ENCODE measurements around the gene SYT17. TPM values are rescaled to one million over a fixed set of nuclear protein-coding genes. Genes with fewer than 3 reads are reported as not detected.
A peak's percentile ranks its signal among the peaks of the same experiment; 100 is the strongest.

SYT17 gene
- total RNA-seq, 2 experiments from 2014 or later, result not detected

DNA sequence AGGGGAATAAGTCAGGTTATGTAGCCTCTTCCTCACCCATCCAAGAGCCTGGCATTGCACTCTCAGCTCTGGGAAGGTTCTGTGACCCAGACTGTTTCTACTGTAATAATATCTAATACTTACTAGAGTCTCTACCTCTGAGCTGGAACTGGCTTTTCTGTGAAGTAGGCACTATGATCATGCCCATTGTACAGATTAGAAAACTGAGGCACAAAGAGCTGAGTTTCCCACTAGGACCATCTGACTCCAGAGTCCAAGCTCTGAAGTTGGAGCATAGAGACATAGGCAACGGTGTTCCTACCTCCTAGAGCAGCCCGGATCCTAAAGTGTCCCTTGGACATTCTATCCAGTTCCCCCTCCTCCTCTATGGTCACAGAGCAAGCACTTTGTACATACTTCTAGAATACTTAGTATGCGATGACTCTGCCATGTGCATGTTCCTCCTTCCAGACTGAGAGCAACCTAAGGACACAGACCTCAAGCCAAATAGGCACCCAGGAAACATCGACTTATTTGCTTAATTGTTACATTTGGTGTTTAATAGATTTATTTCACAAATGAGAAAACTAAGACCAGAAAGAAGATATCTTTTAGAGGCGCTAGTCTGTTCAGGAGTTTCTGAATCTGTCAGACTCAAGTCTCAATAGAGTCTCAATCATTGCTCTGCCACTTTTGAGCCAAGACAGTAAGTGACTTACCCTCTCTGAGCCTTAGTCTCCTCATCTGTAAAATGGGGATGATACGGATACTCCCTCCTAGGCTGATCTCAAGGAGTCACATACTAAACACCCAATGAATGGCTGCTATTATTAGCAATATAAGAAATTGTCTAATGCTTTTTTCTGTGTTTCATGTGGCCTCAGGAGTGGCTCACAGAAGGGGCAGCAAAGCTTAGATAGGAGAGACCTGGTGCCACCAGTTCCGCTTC is 121.1 kb downstream of the SYT17 start:
- Mint-ChIP-seq H3K27ac (no peak overlapping the region), H3K27me3 (ENCODE audit: low read depth) (peaks cover 15% of the 10 kb centered on the region), H3K36me3 (ENCODE audit: low read depth) (no peaks in the 10 kb centered on the region), H3K4me3 (no peak overlapping the region), H3K4me1 (ENCODE audit: low read depth) (peaks cover 11% of the 10 kb centered on the region), H3K9me3 (no peaks in the 10 kb centered on the region)
- DNase-seq, result no peak
- intact Hi-C loops (cut with micrococcal nuclease), result no loop called here
- CTCF ChIA-PET, result no interaction called here

DNA sequence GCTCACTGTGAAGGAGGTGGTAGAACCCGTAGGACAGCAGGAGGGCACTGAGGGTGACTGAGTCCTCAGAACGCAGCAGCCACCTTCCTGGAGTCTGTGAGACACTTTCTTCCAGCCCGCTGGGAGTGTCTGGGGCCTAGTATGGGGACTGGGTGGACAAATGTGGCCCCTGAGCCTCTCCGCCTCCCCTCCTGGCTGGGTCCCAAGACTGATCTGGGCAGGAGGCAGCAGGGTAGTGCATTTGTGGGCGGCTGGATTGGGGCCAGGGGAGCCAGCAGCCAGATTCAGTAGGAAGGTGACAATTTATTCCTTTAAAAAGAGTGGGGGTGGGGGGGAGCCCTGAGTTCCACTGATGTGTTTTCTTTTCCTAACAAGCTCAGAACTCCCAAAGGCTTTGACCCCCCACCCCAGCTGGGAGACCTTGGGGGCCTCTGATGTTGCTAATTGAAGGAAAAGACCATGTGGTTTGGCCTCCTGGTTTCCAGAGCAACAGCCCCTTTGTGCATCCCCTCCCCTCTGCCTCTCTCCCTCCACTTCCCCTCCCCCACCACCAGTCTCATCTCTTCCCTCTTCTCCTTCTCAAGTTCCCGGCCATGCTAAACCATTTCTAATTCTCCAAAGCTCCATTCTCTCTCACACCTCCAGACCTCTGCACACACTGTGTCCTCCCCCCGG is 121.9 kb downstream of the SYT17 start:
- no peak for DNase-seq
- Mint-ChIP-seq H3K36me3 (ENCODE audit: low read depth) (no peaks in the 10 kb centered on the region), H3K27ac (no peak overlapping the region), H3K4me1 (ENCODE audit: low read depth) (peaks cover 19% of the 10 kb centered on the region), H3K27me3 (ENCODE audit: low read depth) (peaks cover 15% of the 10 kb centered on the region), H3K9me3 (peaks cover 3% of the 10 kb centered on the region), H3K4me3 (no peak overlapping the region)
- intact Hi-C loops (cut with micrococcal nuclease), result loop anchor here (10.0 kb wide), 1 partner anchor 235 kb away; the partner anchor contains the start of genes CCP110 and GDE1
- CTCF ChIA-PET, result no interaction called here

DNA sequence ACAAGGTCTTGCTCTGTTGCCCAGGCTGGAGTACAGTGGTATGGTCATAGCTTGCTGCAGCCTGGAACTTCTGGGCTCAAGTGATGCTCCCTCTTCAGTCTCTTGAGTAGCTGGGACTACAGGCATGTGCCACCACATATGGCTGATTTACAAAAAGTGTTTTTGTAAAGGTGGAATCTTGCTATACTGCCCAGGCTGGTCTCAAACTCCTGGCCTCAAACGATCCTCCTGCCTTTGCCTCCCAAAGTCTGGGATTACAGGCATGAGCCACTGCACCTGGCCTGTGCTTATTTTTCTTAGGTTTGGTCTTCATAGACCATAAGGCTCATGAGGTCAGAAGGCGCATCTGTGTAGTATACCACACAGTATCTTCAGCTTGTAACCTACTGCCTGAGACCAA is 122.8 kb downstream of the SYT17 start:
- DNase-seq, result no peak
- H3K27ac Mint-ChIP-seq, result no peak overlapping the region
- intact Hi-C loops (cut with micrococcal nuclease), result loop anchor here (10.0 kb wide), 1 partner anchor 234 kb away; the partner anchor contains the start of genes CCP110 and GDE1
- H3K9me3 Mint-ChIP-seq, result peaks cover 3% of the 10 kb centered on the region
- H3K4me3 Mint-ChIP-seq, result no peak overlapping the region
- H3K27me3 Mint-ChIP-seq (ENCODE audit: low read depth), result peaks cover 15% of the 10 kb centered on the region
- CTCF ChIA-PET, result no interaction called here
- H3K36me3 Mint-ChIP-seq (ENCODE audit: low read depth), result no peaks in the 10 kb centered on the region
- peaks cover 25% of the 10 kb centered on the region for H3K4me1 Mint-ChIP-seq (ENCODE audit: low read depth)

DNA sequence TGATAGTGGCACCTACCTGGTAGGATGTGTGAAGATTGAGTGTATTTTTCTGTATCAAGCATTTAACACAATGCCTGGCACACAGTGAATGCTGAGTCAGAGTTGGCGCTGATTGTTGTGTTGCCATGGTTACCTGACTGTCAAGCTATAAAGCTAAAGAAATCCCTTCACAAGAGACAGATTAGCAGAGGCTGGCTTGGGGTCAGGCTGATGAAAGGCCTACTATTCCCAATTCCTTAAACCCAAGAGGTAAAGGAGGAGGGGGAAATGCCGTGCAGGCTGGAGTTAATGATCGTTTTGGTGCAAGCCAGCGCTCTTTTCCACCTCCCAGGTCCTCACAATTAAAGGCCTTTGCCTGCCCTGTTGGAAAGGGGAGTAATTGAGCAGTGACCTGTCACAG is 123.4 kb downstream of the SYT17 start:
- Mint-ChIP-seq H3K4me3 (no peak overlapping the region), H3K36me3 (ENCODE audit: low read depth) (no peaks in the 10 kb centered on the region), H3K27me3 (ENCODE audit: low read depth) (peaks cover 15% of the 10 kb centered on the region), H3K9me3 (peaks cover 3% of the 10 kb centered on the region), H3K4me1 (ENCODE audit: low read depth) (peaks cover 25% of the 10 kb centered on the region), H3K27ac (no peak overlapping the region)
- peak; percentile 37 for DNase-seq
- intact Hi-C loops (cut with micrococcal nuclease), result loop anchor here (10.0 kb wide), 1 partner anchor 233 kb away; the partner anchor contains the start of genes CCP110 and GDE1
- CTCF ChIA-PET, result no interaction called here

DNA sequence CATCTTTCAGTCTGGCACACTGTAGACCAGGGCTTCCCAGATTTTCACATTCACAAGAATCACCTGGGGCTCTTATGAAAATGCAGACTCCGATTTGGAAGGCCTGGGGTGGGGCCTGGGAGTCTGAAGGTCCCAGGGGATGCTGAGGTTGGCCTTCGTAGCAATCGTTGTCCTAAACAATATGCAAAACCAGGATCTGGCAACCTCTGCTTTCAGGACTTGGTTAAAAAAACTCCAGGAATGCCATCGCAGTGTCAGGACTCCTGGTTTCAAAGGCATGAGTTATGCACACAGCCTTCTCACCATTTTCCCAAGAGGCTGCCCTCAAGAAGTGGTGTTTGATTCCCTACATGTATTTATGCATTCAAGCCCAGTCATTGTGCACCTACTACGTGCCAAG is 124.1 kb downstream of the SYT17 start:
- Mint-ChIP-seq H3K4me1 (ENCODE audit: low read depth) (peaks cover 25% of the 10 kb centered on the region), H3K27me3 (ENCODE audit: low read depth) (peaks cover 15% of the 10 kb centered on the region), H3K9me3 (peaks cover 3% of the 10 kb centered on the region), H3K4me3 (no peak overlapping the region), H3K27ac (no peak overlapping the region), H3K36me3 (ENCODE audit: low read depth) (no peaks in the 10 kb centered on the region)
- CTCF ChIA-PET, result no interaction called here
- no peak for DNase-seq
- intact Hi-C loops (cut with micrococcal nuclease), result loop anchor here (10.0 kb wide), 1 partner anchor 233 kb away; the partner anchor contains the start of genes CCP110 and GDE1

DNA sequence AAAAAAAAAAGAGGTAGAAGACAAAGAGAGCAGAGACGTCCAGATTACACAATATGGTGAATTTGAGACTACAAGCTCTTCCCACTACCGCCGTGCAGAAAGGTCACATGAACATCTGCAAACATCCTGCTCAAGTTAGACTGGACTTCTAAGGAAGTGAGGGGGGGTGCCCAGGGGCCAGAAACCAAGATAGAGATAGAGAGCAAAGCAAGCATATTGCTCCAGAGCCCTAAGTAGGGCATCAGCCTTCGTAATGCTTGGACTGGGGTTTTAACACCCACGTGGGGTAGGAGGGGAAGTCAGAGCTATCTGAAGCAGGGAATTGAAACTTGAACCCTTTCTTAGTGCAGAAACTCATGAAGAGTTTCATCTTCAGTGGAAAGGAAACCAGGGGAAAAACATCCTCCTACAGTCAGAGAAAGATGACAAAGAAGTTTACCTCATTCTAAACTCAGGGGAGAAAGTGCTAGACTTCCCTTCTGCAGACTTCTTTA is 126.2 kb downstream of the SYT17 start:
- Mint-ChIP-seq H3K4me1 (ENCODE audit: low read depth) (peaks cover 25% of the 10 kb centered on the region), H3K27me3 (ENCODE audit: low read depth) (peaks cover 15% of the 10 kb centered on the region), H3K4me3 (no peak overlapping the region), H3K27ac (peak overlapping the region; percentile 42), H3K9me3 (peaks cover 3% of the 10 kb centered on the region), H3K36me3 (ENCODE audit: low read depth) (no peaks in the 10 kb centered on the region)
- DNase-seq, result peak; percentile 53
- intact Hi-C loops (cut with micrococcal nuclease), result loop anchor here (10.0 kb wide), 1 partner anchor 231 kb away; the partner anchor contains the start of genes CCP110 and GDE1
- CTCF ChIA-PET, result no interaction called here

DNA sequence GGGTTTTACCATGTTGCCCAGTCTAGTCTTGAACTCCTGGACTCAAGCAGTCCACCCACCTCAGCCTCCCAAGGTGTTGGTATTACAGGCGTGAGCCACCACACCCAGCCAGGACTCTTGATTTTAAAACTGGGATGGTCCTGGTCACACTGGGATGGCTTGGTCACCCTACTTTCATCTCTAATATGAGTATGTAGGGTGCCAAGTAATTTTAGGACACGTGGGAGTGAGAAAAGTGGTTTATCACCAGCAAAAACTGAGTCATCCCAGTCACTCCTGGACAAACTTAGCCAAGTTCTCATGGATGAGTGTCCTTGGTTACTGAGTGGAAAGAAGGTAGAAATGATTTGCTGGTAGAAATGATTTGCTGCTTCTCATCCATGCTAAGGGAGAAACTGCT is 127.4 kb downstream of the SYT17 start:
- H3K4me3 Mint-ChIP-seq, result no peak overlapping the region
- CTCF ChIA-PET, result no interaction called here
- no peaks in the 10 kb centered on the region for H3K36me3 Mint-ChIP-seq (ENCODE audit: low read depth)
- H3K27ac Mint-ChIP-seq, result no peak overlapping the region
- peaks cover 12% of the 10 kb centered on the region for H3K27me3 Mint-ChIP-seq (ENCODE audit: low read depth)
- peaks cover 3% of the 10 kb centered on the region for H3K9me3 Mint-ChIP-seq
- H3K4me1 Mint-ChIP-seq (ENCODE audit: low read depth), result peaks cover 25% of the 10 kb centered on the region
- DNase-seq, result no peak
- intact Hi-C loops (cut with micrococcal nuclease), result loop anchor here (10.0 kb wide), 1 partner anchor 229 kb away; the partner anchor contains the start of genes CCP110 and GDE1

DNA sequence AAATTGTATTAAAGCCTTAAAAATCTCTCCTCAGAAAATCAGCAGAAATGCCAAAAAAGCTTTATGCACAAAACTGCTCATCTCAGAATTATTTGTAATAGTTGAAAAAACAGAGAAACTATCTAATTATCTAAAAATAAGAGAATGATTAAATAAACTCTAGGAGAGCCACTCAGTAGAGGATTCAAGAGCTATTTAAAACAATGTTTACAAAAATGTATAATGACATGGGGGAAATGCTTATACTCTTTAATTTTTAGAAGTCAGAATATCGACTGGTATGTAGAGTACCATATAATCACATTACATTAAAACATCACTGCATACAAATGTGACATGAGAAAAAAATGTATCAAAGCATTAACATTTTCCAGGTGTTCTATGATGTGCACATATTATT is 129.4 kb downstream of the SYT17 start:
- H3K9me3 Mint-ChIP-seq, result peaks cover 3% of the 10 kb centered on the region
- H3K27me3 Mint-ChIP-seq (ENCODE audit: low read depth), result peaks cover 7% of the 10 kb centered on the region
- H3K36me3 Mint-ChIP-seq (ENCODE audit: low read depth), result no peaks in the 10 kb centered on the region
- peaks cover 24% of the 10 kb centered on the region for H3K4me1 Mint-ChIP-seq (ENCODE audit: low read depth)
- CTCF ChIA-PET, result no interaction called here
- DNase-seq, result no peak
- no peak overlapping the region for H3K27ac Mint-ChIP-seq
- H3K4me3 Mint-ChIP-seq, result no peak overlapping the region
- intact Hi-C loops (cut with micrococcal nuclease), result loop anchor here (10.0 kb wide), 1 partner anchor 227 kb away; the partner anchor contains the start of genes CCP110 and GDE1

DNA sequence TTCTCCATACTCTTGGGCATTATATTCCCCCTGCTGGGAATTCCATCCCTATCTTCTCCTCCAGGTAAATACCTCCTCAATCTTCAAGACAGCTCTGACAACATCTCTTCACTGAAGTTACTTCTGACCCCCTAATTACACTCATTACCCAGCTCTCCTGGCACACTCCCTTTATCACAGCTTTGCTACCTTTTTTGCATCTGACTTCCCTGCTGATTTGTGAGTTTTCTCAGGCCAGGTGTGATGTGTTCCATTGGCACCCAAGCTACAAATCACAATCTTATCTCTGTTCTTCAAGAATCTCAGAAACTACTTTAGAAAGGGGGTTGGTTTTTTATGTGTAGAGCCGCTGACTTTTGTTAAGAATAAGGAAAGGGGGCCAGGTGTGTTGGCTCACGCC is 131.5 kb downstream of the SYT17 start:
- CTCF ChIA-PET, result no interaction called here
- H3K27ac Mint-ChIP-seq, result no peak overlapping the region
- H3K4me1 Mint-ChIP-seq (ENCODE audit: low read depth), result peaks cover 10% of the 10 kb centered on the region
- DNase-seq, result no peak
- no peak overlapping the region for H3K4me3 Mint-ChIP-seq
- H3K36me3 Mint-ChIP-seq (ENCODE audit: low read depth), result no peaks in the 10 kb centered on the region
- intact Hi-C loops (cut with micrococcal nuclease), result loop anchor here (10.0 kb wide), 1 partner anchor 225 kb away; the partner anchor contains the start of genes CCP110 and GDE1
- H3K27me3 Mint-ChIP-seq (ENCODE audit: low read depth), result peaks cover 2% of the 10 kb centered on the region
- H3K9me3 Mint-ChIP-seq, result peaks cover 4% of the 10 kb centered on the region

DNA sequence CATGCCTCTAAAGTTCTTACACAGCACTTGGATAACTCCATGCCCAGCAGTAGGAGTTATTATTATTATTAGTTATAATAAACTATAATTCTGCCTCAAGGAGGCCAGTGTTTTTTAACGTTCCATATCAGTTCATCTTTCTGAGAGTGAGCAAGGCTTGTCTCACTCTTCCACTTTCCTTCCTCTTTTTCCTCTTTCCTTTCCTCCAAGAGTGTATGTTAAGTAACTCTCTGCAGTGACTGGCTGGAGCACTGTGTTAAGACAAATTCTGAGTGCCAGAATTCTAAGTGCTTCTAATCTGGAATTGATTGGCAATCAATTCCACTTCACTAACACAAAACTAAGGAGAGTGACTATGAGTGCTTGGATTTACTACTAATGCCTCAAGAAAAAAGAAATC is 133.9 kb downstream of the SYT17 start:
- H3K9me3 Mint-ChIP-seq, result peaks cover 2% of the 10 kb centered on the region
- H3K36me3 Mint-ChIP-seq (ENCODE audit: low read depth), result no peaks in the 10 kb centered on the region
- intact Hi-C loops (cut with micrococcal nuclease), result no loop called here
- no peak overlapping the region for H3K4me3 Mint-ChIP-seq
- no peak for DNase-seq
- no peaks in the 10 kb centered on the region for H3K4me1 Mint-ChIP-seq (ENCODE audit: low read depth)
- CTCF ChIA-PET, result no interaction called here
- no peak overlapping the region for H3K27ac Mint-ChIP-seq
- H3K27me3 Mint-ChIP-seq (ENCODE audit: low read depth), result peaks cover 4% of the 10 kb centered on the region

DNA sequence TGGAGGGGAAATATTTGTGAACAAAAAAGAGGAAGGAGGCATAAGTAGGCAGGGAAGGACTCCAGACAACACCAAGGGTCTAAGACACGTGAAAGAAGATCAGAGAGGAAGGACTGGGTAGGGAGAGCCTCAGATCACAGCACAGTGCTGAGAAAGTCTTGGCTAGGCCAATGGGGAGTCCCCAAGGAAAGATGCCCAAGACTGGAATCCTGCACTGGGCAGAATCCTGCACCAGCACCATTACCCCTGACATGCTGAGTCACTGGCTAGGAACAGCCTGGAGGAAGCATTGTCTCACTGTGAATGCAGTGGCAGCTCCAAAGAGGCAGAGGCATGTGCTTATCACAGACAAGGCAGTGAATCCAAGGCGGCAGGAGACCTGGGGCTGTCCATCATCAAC is 136.7 kb downstream of the SYT17 start:
- Mint-ChIP-seq H3K27ac (no peak overlapping the region), H3K9me3 (peaks cover 2% of the 10 kb centered on the region), H3K27me3 (ENCODE audit: low read depth) (peaks cover 8% of the 10 kb centered on the region), H3K4me1 (ENCODE audit: low read depth) (no peaks in the 10 kb centered on the region), H3K36me3 (ENCODE audit: low read depth) (no peaks in the 10 kb centered on the region), H3K4me3 (no peak overlapping the region)
- DNase-seq, result no peak
- intact Hi-C loops (cut with micrococcal nuclease), result no loop called here
- CTCF ChIA-PET, result no interaction called here

DNA sequence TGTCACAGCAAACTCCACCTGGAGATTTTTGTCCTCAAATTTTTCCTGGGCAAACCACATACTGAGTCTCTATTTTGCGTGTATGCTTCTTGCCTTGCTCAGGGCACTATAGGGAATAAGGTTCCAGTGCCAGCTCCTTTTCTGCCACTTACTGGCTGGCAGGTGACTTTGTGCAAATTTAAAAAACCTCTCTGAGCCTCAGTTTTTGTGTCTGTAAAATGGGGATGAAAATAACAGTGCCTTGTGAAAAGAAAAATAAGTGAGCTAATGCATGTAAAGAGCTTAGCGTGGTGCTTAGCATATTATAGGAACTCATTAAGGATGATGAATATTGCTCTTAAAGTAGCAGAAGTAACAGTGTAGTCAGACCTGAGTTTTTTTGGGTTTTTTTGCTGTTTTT is 137.4 kb downstream of the SYT17 start:
- peaks cover 8% of the 10 kb centered on the region for H3K27me3 Mint-ChIP-seq (ENCODE audit: low read depth)

More for the DNA sequence above, 137.4 kb downstream of the SYT17 start:
- no peak for DNase-seq
- Mint-ChIP-seq H3K36me3 (ENCODE audit: low read depth) (no peaks in the 10 kb centered on the region), H3K9me3 (peaks cover 2% of the 10 kb centered on the region), H3K4me3 (no peak overlapping the region), H3K4me1 (ENCODE audit: low read depth) (no peaks in the 10 kb centered on the region), H3K27ac (no peak overlapping the region)
- intact Hi-C loops (cut with micrococcal nuclease), result no loop called here
- CTCF ChIA-PET, result no interaction called here
